ENCODE results near the gene MTG2.

DNA sequence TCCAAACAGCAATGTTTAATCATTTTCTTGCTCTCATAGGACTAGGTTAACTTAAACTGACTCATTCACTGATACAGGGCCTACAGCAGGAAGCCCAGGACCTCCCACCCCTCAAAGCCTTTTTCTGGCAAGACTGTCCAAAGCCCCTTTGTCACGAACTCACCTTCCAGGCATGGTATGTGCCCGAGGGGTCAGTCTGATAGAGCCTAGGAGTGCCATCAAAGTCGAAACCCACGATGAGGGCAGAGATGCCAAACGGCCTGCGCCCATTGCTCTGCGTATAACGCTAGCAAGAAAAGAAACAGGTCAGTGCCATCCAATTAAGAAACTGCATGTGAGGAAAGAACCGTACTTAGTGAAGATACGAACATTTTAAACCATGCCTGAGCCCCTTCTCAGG is 43.9 kb upstream of the MTG2 start:
- TF ChIP-seq CTCF (IDR thresholded peaks at IDR 0.05) (no peak), POLR2A (IDR thresholded peaks at IDR 0.05) (no peak), POLR2AphosphoS5 (IDR thresholded peaks at IDR 0.05; ENCODE audit: insufficient read depth in 1 of 2, low read depth in 1 of 2) (no peak)
